ENCODE measurements around the gene HYDIN.
"Not testable (repeated sequence)": the region's sequence is repeated elsewhere in the genome, so short reads cannot be mapped to it uniquely, and the experiment has no call there.

The HYDIN gene

DNA sequence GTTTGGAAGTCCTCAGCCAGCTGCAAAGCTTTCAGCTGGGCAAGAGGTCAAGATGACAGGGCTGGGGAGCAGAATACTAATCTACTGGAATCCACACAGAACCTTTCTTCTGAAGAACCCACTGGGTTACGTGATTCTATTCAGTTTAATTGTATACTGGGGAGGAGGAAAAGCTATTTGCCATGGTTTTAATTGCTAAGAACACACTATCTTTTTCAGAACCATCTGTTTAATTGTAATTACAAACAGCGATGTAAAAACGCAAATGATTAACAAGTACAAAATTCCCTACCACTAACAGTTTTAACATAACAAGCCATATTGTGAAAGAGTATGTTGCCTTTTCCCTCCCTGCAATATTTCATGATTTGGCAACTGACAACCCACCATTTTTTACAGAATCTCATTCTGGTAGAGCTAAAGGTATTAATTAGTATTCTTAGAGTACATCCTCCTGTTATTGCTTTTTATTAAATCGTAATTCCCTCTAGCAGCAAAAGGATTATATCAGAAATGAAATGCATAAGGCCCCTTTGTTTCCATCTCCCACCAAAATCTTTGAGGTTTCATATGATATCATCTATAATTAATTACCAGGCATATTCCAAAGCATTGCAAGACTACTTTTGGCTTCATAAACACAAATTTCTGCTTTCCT, 12.1 kb downstream of the HYDIN start:
- no peak for DNase-seq

DNA sequence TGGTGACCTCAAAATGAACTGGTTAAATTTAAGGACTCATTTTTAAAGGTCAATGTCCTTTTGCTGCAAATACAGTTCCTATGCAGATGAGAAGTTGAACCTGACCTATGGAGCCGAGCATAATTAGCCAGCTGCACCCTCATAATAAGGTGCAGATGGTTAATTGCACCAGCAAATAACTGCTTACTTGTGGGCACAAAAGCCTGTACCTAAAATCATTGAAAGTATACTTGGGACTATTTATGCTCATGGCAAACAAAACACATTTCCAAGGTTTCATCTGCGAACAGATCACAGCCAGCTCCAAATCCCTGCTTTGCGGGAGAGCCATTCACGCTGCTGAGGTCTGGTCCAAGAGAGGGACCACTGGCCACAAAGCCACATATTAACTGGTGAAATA, 13.0 kb downstream of the HYDIN start:
- DNase-seq = no peak

DNA sequence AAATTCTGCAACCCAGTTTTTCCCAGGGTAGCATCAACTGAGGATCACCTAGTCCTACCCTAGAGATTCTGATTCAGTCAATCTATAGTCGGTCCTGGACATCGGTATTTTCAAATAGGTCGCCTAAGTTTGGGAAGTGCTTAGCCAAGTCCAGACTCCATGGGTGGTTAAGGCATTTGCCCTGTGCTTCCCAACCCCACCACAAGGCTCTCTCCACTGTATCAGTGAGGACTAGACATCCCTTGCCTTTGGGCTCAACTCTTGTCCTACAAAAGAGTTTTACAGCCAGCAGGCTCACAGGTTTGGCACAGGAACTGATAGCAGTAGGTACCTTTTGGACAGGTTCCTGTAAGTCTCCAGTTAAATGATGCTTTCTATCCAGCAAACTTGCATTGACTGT, 13.8 kb downstream of the HYDIN start:
- DNase-seq = no peak

DNA sequence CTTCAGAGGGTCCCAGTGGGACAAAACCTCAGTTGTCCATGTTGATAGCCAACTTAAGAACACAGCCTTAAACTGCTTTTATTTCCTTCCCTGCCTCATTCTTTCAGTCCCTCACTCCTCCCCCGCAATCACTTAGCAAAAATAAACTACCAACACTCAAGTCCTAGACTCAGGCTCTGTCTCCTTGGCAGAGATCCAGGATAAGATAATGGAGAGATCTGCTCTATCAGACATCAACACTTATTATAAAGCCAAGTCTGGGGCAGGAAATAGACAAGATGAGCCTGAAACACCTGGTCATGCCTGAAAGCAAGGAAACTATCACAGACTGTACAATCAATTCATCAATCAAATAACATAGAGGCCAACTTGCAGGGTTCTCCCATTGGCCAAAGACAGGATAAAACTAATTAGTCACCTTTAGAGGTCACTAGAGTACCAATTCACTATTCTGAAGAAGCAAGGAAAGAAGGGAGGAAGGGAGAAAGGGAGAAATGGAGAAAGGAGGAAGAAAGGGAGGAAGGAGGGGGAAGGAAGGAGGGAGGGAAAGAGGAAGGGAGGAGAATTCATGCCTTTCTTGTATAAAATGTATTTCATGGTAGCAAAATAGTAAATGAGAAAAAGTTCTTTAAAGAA, 15.7 kb downstream of the HYDIN start:
- DNase-seq = no peak

DNA sequence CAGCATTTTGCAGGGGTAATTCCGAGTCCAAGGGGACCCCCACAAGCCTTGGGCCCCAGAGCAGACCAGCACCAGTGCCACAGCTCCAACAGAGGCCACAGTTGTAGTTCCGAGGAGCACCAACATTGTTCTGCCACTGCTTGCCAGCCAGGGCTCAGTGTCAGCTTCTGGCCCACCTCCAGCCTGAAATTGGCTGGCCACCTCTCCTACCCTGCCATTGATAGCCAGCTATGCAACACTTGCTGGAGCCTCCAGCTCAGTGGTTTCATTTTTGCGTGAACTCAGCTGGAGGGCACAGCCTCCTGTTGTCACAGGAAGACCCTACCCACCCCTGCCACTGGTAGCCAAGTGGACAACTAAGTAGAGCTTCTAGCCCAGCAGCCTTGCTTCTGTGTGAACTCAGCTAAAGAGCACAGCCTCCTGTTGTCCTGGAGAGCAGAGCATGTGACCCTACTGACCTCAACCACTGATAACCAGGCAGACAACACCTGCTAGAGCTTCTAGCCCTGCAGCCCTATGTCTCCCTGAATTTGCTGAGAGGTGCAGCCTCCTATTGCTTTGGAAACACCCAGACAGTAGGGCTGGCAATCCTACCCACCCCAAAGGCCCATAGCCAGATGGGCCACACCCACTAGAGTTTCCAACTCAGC, 24.9 kb downstream of the HYDIN start:
- no peak for DNase-seq

DNA sequence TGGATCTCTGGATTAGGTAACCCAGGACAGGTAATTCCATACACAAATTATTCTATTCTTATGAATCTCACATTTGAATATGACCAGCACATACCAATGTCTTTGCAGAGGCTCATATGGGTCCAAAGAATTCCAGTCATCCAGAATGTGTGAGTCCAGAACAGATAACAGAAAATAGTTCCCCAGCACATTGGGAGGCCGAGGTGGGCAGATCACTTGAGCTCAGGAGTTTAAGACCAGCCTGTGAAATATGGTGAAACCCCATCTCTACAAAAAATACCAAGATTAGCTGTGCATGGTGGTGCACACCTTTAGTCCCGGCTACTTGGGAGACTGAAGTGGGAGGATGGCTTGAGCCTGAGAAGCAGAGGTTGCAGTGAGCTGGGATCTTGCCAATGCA, 26.9 kb downstream of the HYDIN start:
- no peak for DNase-seq

DNA sequence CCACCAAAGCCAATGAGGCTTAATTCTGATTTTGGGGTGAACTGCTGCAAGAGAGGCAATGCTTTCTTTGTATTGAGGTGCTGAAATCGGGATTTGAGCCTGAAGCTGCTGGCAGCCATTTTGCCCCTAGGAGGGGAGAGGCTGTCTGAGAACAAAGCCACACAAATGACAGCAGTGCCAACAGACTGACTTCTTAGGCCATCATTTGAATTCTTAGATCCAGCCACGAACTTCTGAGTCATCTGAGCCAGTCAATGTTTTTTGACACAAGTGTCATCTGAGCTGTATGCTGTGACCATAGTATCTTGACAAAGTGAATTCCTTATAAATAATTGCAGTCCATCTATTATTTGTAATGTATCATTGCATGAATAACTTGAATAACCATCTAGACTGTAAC, 29.0 kb downstream of the HYDIN start:
- DNase-seq = no peak

DNA sequence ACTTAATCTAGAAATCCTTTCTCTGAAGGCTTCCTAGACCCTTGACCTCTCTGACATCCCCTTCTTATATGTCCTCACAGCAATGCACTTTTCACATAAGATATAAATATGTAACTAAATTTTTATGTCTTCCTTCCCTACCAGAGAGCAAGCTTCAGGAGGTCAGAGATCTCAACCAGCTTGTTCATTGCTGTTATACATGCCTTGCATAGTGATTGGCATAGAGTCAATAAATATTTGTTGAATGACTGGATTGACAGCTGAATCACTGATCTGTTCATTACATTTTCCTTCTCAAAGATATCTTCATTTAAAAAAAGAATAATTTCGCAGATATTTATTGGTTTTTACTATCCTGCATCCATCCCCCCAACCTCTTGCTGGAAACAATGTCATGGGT, 29.5 kb downstream of the HYDIN start:
- DNase-seq = no peak

DNA sequence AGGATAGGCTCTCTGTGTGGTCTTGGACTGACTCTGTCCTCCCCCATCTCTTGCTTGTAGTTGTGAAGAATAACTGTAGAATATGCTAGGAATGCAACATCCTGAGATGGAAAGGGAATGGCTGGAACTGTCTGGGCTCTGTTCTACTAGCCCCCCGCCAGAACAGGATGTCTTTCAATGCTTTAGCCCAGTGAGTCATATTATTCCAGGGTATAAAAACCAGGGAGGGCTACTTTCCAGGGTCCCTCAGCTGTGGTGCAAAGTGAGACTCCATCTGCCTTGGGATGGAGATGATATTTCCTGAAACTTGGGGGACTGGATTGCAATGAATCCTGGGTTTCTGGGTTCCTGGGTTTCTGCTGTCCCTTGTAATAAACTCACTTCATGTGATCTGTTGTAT, 32.1 kb downstream of the HYDIN start:
- DNase-seq = no peak

DNA sequence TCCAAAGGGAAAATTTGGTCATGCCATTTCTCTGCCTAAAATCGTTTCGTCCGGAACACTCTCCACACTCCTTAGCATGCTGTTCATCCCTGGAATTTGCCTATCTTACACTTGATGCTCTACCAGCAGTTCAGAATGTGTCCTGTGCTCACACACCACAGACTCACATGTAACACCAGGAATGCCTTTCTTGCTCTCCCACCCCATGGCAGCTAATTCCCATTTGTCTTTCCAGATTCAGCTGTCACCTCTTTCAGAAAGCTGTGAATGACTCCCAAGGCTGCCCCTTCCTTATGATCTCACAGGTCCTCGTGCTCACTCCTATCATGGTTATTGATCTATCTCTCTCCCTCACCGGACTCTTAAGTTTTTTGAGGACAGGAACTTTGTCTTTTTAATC, 38.1 kb downstream of the HYDIN start:
- DNase-seq = no peak

DNA sequence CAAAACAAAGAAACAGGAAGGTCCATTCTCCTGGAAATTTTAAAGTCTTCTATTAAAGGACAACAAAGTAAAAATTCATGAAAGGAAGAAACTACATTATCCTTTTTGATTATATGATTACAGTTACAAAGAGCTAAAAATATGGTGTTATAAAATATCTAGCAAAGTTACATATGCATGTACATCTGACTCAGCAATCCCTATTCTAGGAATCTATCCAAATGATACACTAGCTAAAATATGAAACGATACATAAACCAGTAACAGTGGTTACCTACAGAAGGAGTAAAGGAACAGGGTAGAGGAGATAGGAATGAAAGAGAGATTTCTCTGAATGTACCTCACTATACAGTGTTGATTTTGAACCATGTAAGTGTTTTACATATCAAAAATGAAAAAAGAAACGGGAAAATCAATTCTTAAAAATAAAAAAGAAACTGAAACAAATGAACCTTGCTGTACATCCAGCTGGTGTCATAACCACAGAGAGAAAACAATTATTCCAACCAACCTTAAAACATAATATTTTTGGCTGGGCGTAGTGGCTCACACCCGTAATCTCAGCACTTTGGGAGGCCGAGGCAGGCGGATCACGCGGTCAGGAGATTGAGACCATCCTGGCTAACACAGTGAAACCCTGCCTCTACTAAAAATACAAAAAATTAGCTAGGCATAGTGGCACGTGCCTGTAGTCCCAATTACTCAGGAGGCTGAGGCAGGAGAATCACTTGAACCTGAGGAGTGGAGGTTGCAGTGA, 41.4 kb downstream of the HYDIN start:
- DNase-seq = no peak

DNA sequence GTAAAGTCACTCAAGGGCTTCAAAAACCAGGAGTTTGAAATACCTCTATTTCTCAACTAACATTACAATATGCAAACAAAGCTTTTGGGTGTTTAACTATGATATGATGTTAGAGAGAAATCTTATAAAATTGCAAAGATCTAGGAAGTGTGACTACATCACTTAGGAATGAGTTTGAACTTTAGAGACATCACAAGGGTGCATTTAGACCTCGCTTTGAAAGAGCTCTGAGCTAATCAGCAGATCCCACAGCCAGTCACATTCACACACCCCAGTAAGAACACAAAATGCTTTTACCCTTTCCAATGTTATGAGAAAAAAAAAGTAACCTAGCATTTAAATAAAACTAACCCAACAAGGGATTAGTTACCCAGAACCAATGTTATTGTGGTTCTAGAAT, 45.2 kb downstream of the HYDIN start:
- no peak for DNase-seq

DNA sequence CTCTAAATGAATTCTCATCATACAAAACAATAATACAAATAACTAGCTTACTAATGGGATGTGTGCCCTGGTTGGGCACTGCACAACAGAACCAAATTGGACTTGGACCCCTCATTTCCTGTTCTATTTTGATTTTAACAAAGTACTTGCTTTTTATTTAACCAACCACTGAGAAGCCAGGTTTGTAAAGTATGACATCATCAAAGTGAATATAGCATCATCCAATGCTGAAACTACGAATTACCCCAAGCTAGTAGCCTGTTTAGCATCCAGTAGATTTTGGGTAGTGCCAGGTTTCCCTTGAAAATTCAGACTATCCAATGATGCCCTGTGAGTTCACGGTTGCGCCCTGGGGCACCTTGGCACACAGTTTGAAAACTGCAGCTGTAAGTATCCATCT, 51.0 kb downstream of the HYDIN start:
- DNase-seq = no peak

DNA sequence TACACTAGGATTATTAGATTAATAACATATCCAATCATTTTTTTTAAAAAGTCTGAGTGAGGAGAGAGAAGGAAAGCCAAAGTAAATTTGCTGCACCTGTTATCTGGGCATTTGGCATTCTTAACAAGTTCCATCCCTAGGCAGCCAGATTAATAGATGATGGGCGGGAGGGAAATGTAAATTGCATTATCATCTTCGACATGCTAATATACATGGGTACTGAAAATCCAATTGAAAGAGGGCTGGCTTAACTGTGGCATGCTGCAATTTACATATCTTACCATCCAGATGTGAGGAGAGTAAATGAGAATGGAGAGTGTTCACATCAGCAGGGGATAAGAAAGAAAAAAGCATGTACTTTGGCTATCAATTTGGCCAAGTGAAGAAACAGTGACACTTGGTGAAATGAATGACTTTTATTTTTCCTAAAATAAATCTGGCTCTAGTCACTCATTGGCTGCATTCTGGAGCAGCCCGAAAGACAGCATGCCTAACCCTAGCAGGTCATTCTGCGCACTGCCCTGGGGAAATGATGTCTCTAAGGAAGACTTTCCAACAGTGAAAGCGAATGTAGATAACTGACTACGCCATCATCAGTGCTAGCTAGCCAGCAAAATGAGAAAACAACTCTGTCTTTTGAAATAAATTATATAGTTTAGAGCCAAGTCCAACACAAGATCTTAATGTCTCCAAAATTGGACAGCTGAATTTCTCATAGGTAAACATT, 57.9 kb downstream of the HYDIN start:
- no peak for DNase-seq

DNA sequence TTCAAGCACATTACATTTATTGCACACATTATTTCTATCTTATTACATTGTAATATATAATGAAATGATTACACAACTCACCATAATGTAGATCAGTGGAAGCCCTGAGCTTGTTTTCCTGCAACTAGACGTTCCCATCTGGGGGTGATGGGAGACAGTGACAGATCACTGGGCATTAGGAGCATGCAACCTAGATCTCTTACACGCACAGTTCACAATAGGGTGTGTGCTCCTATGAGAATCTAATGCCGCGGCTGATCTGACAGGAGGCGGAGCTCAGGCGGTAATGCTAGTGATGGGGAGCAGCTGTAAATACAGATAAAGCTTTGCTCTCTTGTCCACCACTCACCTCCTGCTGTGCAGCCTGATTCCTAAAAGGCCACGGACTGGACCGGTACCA, 69.5 kb downstream of the HYDIN start:
- DNase-seq = not testable (repeated sequence)

DNA sequence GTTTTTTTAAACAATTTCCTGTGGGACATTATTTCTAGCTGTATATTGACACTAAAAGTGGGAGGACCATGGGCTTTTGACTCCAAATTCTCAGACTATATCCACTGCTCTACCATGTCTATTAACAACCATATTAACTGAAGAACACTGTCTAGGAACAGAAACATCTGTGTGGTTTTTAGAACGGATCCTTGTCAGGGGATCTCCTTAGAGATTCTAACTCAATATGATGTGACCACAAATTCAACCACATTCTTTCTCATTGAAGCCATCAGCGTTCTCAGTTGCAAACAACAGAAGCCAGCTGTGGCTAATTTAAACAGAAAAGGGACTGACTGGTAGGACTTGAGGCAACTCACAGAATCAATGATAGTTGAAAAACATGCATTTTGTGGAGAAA, 73.2 kb downstream of the HYDIN start:
- not testable (repeated sequence) for DNase-seq

DNA sequence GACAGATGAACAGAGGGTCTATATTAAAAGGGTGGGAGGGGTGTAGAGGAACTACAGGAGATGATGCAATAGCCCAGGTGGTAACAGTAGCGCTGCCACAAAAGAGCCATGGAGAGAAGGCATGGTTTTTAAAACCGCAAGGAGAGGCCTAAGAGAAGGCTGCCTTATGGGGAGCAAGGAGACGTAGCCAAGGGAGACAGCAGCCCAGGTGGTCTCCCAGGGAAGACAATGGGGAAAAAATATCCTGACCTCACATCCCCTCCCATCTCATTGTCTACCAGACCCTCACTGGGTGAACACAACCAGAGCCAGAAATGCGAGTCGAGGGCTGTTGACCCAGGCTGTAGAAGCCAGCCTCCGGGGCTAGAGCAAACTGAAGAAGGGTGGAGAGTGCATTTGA, 77.2 kb downstream of the HYDIN start:
- not testable (repeated sequence) for DNase-seq

DNA sequence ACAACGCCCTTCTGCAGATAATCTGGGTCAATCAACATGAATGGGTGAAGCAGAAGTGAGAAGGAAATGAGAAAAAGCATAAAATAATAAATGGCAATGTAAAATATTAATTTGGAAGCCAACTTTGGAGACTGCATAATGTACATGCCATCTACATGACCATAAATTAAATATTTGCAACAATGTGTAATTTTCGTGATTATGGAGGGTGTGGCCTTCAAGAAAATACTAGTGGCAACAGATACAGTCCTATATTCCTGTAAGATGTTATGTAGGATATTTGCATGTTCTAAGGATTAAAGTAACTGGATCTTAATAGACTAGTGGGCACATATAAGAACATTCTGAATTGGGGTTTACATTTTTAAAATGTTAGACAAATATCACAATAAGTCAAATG, 78.9 kb downstream of the HYDIN start:
- DNase-seq = not testable (repeated sequence)

DNA sequence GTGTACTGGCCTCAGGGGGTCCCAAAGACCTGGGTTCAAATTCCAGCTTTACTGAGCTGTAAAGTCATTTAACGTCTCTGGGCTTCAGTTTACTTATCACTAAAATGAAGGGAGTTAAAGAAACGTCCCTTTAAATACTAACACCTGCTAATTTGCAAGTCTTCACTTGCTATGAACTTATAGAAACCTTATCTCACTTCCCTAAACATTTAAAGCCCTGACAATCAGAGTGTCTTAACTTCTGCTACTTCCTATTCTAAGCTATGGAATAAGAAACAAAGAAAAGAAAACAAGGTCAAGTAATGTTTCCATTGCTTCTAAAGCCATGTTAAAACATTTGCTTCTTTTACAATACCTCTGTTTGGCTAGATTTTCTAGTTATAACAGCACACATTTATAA, 87.3 kb downstream of the HYDIN start:
- DNase-seq = not testable (repeated sequence)

DNA sequence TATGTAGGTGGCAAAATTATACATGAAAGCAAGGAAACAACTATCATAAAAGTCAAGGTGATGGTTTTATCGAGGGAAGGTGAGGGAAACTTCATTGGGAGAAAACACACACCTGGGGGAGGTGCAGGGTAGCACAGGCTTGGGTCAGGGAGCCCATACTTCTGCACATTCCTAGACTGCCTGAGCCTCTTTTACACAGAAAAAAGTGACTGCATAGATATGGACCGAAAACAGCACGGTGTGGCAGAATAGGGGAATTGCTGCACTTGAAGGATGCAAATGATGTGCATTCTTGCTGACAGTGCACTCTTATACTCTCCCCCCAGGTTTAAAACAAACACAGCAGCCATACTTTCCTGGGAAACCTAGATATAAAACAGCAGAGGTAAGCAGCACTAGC, 120.0 kb downstream of the HYDIN start:
- not testable (repeated sequence) for DNase-seq

DNA sequence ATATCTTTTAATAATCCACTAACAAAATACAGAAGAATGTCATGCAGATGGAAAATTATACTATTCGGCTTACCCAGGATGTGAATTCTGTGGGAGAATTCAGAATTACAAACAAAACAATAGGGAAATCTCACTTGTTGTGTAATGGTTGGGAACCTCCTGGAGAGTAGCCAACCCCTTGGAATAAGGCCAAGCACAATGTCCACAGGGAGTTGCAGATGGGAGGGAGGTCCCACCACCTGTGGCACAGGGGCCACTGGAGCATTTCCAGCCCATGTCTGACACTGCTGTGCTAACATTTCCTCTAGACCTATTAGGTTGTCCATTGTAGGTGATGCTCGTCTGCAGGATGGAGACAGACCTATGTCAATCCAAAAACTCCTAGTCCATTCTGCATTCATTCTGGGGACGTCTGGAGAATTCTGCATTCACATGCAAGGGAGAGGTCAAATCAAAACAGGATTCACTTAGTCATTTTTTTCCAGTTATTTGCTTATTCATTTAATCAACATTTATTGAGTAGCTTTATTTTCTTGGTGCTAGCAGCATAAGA, 120.8 kb downstream of the HYDIN start:
- DNase-seq = not testable (repeated sequence)

DNA sequence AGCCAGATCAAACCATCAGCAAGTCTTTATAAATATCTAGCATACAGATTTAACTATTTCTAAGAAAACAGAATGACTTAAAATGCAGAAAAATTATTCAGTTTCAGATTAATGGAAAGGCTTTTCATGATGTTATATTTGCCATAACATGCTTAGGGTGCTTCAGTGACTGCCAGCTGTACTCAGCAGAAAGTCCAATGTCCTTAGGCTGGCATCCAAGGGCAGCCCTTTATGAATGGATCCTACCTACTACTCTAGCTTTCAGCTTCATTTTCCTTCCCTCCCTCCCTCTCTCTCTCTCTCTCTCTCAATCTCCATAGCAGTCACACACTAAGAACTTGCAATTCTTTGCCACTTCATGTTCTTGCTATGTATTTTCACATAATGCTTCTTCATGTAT, 124.6 kb downstream of the HYDIN start:
- not testable (repeated sequence) for DNase-seq

DNA sequence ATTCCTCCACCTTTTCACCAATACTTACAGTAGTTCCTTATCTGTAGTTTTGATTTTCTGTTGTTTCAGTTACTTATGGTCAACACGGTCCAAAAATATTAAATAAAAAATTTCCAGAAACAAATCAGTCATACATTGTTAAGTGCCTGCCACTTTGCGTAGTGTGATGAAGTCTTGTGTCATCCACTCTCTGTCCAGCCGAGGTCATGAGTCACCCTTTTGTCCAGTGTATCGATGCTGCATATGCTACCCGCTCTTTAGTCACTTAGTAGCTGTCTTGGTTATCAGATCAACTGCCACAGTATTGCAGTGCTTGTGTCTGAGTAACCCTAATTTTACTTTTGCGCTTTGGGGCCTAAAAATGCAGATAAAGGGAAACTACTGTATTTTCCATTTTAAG, 146.9 kb downstream of the HYDIN start:
- not testable (repeated sequence) for DNase-seq
